ENCODE results near the gene MRPL24.
"Not testable (repeated sequence)": the region's sequence is repeated elsewhere in the genome, so short reads cannot be mapped to it uniquely, and the experiment has no call there.

MRPL24 gene

DNA sequence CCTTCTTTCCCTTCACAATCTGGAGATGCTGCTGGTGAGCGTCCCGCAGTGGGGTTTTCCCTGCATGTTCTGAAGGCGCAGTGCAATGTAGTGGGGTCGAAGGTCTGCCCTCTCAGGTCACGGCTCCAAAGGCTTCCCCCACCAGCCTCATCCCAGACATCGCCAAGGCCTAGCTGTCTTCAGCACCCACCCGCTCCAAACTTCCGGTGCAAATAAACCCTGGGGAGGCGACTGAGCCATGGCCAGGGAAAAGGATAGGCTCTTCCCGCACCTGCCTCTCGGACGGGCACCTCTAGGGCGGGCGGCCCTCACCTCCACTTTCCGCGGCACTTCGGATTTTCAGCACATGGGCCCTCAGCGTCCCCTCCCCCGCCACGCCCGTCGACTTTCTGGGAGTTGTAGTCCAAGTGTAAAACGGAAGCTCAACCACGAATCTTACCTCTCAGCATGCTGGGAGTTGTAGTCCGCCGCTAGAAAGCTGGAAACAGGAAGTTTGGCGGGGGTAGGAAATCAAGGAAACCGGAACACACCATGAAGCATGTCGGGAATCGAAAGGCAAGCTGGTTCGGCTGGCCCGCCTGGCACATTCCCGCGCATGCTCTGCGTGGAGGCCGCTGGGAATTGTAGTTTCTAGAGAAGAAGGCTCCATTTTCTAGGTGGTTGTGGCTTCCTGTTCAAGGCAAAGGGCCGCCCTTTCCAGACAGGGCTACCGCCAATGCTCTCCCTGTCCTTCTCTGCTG lies at the start of gene MRPL24:
Gene MRPL24, minus strand, starts transcription at position 348 of the 740 bp plus-strand sequence. CDS start 2,384 bp downstream, outside the sequence.
- DNase-seq = peak; percentile 94

DNA sequence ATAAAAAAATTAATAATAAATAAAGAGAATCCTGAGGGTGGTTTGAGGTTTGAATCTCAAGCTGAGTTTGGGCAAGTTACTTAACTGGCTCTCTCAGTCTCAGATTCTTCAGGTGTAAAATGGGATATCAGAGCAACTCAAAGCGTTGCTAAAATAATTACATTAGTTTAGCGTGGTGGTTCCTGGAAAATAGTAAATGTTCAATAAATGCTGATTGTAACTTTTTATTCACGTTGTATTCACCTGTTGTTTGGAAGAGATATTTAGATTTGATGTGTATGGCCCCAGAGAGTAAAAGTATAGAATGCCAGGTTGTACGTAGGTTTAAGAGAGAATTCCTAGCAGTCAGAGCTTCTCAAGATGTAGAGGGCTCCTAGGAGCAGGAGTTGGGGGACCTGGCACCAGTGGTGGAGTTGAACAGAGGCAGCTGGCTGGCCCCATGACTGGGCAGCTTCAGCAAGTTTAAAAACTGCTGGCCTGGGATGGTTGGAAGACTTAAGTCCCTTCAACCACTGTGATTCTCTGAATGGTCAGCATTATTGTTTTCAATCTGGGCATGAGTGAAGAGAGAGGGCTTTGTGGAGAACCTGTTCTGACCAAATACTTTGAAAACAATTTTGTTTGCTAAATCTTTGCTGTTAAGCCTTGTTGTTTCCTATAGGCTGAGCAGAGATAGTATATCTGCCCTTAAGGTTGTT lies 48.9 kb upstream of the MRPL24 start:
- no peak for DNase-seq

DNA sequence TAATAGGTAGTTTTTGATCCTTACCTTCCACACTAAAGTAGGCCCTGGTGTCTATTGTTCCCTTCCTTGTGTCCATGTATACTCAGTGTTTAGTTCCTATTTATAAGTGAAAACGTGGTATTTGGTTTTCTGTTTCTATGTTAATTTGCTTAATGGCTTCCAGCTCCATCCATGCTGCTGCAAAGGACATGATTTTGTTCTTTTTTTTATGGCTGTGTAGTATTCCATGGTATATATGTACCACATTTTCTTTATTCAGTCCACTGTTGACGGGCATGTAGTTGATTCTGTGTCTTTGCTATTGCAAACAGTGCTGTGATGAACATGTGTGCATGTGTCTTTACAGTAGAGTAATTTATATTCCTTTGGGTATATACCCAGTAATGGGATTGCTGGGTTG lies 47.2 kb upstream of the MRPL24 start:
- no peak for DNase-seq

DNA sequence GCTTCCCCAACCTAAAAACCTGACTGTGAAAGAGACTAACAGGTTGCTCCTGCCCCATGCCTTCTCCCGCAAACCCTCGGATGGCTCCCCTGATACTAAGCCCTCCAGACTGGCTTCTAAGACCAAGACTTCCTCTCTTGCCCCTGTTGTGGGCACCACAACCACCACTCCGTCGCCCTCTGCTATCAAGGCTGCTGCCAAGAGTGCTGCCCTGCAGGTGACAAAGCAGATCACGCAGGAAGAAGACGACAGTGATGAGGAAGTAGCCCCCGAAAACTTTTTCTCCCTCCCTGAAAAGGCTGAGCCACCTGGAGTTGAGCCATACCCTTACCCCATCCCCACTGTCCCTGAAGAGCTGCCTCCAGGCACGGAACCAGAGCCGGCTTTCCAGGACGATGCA lies 45.8 kb upstream of the MRPL24 start:
- no peak for DNase-seq

DNA sequence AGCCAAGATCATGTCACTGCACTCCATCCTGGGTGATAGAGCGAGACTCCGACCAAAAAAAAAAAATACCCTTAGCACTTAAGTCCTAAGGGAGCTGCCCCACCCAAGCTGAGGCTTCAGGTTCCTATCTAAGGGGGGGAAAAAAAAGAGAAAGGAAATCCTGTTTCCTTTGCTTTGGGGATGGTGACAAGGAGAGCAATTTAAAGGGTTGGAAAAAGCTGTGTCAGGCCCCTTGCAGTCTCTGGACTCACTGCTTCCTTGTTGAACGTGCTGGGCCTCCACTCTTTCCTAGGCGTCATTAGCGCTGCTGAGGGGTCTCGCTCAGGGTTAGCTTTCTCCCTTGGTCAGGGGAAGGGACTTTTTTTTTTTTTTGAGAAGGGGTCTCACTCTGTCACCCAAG lies 44.6 kb upstream of the MRPL24 start:
- DNase-seq = no peak

DNA sequence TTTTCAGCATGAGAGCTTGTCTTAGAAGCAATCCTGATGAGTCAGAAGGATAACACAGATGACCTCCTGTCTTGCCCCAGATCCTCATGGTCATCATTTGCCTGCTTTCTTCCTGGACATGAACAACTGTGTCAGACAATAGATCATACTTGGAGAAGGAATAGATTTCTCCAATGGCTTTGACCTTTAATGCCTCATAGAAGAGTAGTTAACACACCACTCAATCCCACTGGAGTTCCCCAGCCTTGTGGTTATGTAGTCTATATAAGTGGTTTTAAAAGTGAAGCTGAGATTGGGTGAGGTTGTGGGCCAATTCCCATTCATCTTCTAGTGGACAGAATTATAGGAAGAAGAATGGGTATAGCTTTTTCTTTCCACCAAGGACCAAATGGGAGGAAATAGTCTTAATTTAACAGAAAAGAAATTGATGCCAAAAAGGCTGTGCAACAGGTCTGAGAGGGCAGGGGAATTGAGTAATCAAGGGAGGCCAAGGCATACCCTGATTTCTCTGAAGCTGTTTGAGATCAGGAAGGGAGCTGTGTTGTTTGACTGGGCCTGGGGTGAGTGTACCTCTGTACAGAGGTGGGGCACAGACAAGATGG lies 40.8 kb upstream of the MRPL24 start:
- no peak for DNase-seq

DNA sequence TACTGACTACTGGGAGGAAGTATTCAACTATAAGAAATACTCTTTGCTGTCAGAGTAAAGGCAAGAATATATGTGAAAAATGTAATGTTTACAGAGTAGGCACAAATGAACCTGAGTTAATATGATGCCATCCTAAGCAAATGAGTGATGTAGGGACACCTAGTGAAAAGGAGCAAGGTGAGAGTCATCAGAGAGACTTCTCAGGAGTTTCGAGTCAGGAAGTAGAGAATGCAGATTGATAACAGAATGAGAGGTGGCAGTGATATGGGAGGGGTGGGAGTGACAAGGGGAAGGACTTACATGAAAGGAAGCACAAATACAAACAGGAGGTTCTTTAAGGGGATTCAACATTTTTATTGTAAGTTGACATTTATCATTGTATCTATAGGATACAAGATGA lies 36.7 kb upstream of the MRPL24 start:
- DNase-seq = no peak

DNA sequence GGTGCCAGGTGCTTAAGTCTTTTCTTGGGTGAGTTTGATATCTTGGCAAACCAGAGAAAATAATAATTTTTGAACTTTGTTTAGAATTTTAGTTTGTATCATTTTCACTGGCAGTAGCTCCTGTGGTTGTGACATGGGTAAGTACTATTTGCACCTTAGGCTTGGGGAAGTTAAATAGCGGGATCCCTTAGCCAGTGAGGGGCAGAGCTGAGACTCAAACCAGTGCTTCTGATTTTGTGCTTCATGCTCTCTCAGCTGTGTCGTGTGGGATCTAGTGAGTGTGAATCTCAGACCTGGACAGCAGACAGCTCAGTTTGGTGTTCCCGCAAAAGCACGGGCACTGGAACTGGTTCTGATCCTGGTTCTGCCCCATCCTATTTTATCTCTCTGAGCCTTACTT lies 36.1 kb upstream of the MRPL24 start:
- no peak for DNase-seq

DNA sequence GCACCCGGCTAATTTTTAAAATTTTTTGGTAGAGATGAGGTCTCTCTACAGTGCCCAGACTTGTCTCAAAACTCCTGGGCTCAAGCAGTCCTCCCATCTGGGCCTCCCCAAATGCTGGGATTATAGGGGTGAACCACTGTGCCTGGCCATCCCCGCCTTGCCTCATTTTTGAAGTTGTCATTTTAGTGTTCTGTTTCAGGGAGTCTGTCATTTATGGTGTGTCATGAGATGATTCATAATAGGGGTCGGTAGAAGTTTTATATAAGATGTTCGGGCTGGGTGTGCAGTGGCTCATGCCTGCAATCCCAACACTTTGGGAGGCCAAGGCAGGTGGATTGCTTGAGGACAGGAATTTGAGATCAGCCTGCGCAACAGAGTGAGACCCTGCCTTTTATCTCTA lies 34.9 kb upstream of the MRPL24 start:
- no peak for DNase-seq

DNA sequence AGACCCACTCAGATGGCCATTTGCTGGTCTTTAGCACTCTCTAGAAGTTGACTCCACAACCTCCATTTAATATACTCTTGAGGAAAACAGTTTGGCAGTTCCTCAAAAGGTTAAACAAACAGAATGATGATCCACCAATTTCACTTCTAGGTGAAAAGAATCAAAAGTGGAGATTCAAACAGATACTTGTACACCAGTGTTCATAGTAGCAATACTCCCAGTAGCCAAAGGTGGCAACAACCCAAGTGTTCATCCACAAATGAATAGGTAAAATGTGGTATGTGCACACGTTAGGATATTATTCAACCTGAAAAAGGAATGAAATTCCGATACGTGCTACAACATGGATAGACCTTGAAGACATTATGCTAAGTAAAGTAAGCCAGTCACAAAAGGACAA lies 32.7 kb upstream of the MRPL24 start:
- no peak for DNase-seq

DNA sequence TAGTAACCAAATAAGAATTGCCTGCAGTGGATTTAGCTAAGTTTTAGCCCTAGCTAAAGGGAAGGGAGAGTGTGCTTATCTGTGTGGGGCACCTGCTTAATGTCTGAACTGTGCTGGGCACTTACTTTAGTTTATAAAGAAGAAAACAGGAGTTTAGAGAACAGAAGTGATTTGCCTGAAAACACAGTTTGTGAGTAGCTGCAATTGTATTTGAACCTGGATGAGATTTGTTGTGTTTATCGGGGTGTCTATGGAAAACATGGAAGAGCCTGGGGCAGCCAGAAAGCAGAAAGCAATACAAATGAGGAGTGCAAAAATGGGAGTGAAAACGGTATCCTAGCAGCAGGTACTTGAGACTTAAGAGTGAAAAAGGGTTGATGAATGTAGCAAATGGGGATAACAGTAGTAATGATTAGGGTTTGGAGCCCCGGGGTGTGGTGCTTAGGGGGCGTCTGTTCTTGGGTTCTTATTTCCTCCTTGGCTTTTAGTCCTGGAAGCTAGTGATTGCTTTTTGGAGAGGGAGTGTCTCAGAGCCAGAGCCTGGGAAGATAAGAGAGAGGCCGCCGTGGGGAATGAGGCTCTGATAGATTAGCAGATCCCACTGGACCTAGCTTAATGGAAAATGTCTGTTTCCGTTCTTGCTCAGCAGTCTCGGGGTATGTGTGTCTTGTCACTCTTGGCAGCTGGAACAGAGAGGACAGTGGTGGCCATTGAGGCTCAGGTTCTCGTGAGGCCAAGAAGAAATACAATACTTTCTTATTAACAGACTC lies 32.0 kb upstream of the MRPL24 start:
- DNase-seq = no peak

DNA sequence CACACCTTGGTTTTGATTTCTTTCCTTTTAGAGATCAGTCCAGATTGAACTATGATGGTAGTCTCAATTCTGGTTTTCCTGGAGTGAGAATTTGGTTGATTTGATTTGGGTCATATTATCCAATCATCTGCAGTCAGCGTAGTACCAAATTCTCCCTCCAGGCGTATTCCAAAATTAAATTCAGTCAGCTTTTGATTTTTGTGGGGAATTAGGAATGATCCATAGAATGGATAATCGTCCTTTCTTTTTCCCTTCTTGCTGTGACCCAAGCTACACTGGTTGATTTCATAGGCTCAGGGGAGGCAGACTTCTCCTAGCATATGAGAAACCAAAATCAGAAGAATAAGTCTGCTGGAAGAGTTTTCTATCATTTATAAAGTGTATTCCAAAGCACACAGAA lies 31.3 kb upstream of the MRPL24 start:
- DNase-seq = no peak

DNA sequence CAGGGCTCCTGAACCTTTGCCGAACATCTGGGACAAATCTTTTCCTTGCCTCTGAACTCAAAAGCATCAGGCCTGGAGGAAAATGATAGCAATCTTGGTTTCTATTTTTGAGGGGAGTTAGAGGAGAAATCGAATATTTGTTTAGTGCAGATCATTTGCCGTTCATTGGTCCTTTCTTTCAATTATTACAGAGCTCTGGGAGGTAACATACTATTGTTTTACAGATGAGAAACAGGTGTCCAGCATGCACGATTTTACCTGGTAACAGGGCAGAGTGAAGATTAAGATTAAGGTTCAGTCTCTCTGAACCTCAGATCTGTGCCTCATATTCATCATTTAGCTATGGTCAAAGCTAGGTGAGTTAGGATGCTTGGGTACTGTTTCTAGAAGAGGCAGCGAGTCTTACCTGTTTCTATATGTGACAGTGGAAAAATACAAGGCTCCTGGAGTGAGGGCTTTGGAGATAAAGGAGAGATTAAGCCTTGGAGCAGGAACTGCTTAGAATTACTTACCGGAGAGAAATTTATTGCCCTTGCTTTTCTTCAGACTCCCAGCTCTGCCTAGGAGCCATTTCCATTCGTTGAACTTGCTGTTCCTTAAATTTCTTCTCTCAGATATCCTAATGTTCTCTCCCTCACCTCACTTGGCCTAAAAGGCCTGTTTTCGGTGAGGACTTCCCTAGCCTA lies 27.9 kb upstream of the MRPL24 start:
- no peak for DNase-seq

DNA sequence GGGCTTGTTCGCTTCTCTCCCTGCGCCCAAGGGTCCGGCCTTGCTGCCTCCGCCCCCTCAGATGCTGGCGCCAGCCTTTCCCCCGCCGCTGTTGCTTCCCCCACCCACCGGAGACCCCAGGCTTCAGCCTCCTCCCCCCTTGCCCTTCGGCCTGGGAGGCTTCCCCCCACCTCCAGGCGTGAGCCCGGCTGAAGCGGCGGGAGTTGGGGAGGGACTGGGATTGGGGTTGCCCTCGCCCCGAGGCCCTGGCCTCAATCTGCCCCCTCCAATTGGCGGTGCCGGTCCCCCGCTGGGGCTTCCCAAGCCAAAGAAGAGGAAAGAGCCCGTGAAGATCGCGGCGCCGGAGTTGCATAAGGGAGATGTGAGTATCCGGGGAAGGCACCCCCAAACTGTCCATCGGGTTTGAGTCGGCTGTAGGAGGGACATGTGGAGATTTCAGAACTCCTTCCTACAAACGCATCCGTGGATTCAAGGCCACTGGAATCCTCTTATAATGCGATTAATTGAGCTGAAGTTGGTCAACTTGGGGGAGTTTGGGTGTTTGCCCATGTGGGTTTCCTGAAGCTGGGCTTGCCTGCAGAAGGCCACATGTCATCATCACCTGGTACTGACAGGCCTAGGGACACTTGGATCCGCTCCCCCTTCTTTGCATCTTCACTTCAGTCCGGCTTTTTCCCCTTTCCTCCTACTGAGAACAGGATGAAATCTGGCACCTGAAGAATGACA lies 27.2 kb upstream of the MRPL24 start:
- peak; percentile 26 for DNase-seq

DNA sequence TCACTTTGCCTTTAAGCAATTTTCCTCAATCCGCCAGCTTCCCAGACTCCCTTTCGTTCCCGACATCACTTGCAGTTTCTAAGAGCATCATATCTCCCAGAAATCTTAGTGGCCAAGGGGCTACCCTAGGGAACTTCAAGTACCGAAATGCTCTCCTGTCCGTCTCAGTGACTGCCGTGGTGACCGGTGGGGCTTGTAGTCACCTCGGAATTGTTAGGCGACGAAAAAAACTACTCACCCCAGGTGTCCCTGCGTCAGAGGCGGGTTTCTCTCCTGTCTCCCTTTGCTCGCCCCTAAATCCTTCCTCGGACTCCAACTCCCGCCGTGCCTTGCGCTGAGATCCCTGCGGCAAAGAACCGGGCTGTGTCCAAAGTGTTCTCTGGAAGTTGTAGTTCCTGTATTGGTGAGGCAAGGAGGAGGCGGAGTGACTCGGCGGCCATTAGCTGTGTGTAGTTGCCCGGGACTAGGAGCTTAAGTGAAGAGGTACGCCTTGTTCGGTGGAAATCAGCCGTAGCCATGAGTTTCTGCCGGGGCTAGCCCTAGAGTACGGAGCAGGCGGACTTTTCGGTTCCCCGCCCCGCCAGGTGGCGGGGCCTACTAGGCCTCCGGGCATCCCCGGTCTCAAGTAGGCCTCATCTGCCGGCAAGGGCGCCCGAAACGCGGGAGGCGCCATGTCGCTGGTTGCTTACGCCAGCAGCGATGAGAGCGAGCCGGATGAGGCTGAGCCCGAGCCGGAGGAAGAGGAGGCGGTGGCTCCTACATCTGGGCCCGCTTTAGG lies 26.4 kb upstream of the MRPL24 start, which contains the start of gene PRCC:
Gene PRCC, plus strand, starts transcription at position 435 of the 778 bp plus-strand sequence. Its CDS starts 237 bp downstream, at position 672.
- DNase-seq = peak; percentile 95

DNA sequence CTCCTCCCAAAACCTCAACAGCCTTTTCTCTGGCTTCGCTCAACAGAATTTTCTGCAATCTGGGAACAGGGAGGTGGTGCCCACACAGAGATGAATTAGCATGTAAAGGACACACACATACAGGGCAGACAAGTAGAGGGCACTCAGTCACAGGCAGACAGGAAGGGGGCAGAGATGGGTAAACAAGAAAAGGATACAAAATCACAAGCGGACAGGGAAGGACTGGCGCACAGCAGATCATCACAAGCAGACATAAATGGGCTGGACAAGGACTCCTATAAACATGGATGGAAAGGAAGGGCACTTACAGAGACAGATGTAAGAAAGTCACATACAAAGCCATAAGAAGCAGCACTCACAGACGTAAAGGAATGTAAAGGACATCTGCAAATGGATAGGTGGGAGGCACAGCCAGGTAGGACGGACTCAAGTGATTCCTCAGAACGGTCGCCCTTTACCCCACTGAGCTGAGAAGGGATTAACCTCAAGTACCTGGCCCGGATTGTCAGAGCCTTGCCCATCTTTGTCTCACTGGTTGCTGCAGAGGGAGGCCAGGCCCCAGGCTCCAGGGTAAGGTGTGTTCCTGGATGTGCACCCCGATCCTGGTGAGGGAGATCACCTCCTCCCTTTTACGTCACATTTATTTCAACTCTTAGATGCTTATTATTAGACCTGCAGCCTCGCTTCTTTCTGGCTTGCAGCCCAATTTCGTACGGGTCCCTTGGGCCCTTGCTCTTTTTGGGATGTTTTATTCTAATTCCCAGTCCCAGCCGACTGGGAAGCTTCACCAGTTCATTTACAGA lies 25.6 kb upstream of the MRPL24 start:
- DNase-seq = no peak

DNA sequence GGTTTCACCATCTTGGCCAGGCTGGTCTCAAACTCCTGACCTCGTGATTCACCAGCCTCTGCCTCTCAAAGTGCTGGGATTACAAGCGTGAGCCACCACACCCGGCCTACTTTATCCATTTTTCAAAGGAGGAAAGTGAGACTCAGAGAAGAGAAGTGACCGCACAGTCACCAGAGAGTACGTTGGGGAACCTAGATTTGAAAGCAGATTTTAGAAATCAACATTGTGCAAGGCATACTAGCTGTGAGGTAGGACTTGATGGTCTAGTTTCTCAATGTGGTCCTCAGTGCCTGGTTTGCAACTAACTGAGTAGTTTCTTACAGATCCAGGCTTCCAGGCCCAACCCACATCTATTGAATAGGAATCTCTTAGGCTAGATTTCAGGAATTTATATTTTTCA lies 24.8 kb upstream of the MRPL24 start:
- no peak for DNase-seq

DNA sequence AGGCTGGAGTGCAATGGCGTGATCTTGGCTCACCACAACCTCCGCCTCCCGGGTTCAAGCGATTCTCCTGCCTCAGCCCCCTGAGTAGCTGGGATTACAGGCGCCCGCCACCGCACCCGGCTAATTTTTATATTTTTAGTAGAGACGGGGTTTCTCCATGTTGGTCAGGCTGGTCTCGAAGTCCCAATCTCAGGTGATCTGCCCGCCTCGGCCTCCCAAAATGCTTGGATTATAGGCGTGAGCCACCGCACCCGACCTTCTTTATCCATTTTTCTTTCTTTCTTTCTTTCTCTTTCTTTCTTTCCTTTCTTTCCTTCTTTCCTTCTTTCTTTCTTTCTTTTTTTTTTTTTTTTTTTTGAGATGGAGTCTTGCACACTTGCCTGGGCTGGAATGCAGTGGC lies 24.2 kb upstream of the MRPL24 start:
- not testable (repeated sequence) for DNase-seq

DNA sequence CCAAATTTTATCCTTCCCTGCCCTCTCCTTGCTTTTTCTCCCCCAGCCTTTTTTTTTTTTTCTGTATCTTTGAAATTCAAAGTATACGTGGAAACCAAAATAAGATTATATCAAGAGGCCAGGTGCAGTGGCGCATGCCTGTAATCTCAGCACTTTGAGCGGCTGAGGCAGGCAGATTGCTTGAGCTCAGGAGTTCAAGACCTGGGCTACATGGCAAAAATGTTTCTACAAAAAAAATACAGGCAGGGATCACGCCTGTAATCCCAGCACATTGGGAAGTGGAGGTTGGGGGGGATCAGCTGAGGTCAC lies 19.9 kb upstream of the MRPL24 start:
- DNase-seq = no peak

DNA sequence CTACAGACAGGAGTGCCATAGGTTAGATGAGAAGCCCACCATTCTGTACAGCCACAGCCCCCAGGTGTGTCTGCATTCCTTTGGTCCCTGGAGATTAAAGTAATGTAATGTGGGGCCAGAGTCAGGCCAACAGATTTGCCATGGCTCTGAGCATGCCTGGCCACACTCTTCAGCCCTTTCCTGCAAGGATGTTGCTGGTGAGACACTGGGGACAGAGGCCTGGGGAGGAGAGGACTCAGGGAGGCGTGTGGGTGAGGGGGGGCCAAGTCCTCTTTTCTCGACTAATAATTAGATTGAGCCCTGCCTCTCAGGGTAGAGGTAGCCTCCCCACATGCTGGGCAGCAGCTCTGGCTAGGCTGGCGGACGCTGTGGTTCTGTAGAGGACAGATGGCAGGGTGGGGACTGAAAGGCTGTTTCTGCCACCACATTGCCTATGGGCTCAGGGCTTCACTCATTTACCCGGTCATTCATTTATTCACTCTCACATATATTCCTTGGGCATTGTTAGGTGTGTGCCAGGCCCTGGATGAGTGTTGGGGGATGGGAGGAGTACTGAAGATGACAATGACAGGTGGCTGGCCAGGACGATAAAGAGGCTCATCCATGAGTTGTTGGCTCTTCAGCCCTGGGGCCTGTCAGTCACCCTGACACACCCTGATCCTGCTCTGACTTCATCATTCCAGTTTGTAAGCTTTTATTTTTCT lies 19.4 kb upstream of the MRPL24 start:
- no peak for DNase-seq
